ENCODE measurements around the gene STUB1.

- TF ChIP-seq, protein P1, sequence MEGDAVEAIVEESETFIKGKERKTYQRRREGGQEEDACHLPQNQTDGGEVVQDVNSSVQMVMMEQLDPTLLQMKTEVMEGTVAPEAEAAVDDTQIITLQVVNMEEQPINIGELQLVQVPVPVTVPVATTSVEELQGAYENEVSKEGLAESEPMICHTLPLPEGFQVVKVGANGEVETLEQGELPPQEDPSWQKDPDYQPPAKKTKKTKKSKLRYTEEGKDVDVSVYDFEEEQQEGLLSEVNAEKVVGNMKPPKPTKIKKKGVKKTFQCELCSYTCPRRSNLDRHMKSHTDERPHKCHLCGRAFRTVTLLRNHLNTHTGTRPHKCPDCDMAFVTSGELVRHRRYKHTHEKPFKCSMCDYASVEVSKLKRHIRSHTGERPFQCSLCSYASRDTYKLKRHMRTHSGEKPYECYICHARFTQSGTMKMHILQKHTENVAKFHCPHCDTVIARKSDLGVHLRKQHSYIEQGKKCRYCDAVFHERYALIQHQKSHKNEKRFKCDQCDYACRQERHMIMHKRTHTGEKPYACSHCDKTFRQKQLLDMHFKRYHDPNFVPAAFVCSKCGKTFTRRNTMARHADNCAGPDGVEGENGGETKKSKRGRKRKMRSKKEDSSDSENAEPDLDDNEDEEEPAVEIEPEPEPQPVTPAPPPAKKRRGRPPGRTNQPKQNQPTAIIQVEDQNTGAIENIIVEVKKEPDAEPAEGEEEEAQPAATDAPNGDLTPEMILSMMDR (IDR thresholded peaks at IDR 0.05), result no peak
- no peak for TF ChIP-seq POLR2A (IDR thresholded peaks at IDR 0.05)
Measured at GRCh38 chr16:730666-731509, 50.7 kb downstream of the STUB1 start.

Measured in adrenal gland (tissue), 5 donors.